Stimulated activated CD4-positive, alpha-beta T cell treated with anti-CD3 and anti-CD28 coated beads, Interleukin-12 subunit alpha, Interleukin-12 subunit beta, amount 100 ng/mL, for 48 hours (primary cell): ENCODE results near the gene ZBTB40.

Experiments
- DNase-seq, 3 donors: peaks; one replicate each; pipeline ENCODE4 v3.0.0-alpha.2; 2020; ENCODE audit warnings: low read depth in 2 of 3, low spot score in 1 of 3

ZBTB40 gene

GRCh38 chr1:22527555-22528296 is 76.1 kb downstream of the ZBTB40 start:
- no peak for DNase-seq

DNA sequence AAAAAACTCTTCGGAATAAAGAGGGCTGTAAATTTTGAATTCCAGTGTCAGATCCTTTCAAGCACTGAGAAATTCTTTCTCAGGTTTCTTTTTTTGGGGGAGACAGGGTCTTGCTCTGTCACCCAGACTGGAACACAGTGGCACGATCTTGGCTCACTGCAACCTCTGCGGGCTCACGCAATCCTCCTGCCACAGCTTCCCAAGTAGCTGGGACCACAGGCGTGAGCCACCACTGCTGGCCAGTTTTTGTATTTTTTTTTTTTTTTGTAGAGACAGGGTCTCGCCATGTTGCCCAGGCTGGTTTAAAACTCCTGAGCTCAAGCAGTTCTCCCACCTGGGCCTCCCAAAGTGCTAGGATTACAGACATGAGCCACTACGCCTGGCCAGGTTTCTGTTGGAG is 76.8 kb downstream of the ZBTB40 start:
- no peak for DNase-seq

- no peak for DNase-seq
These were observed 78.4 kb downstream of the ZBTB40 start for GRCh38 chr1:22529901-22530621.

GRCh38 chr1:22530715-22531114 is 79.1 kb downstream of the ZBTB40 start:
- no peak for DNase-seq

DNA sequence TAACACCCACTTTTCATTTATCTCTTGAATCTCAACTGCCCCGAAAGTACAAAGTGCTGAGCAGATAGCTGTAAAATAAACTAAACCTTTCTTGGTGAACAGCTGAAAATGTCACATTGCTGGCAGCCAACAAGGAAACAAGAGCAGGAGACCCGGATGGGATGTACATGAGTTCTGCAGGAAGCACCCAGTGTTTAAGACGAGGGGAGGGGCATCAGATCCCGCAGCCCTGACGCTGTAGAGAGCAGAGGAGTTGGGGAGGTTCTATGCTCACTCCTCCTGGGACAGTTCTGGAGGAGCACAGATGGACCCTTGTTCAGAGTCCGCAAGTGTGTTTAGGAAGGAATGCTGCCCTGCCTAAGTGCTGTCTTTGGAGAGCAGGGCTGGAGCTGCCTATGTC is 79.6 kb downstream of the ZBTB40 start:
- DNase-seq, result no peak

GRCh38 chr1:22533244-22533895 is 81.7 kb downstream of the ZBTB40 start:
- no peak for DNase-seq

DNA sequence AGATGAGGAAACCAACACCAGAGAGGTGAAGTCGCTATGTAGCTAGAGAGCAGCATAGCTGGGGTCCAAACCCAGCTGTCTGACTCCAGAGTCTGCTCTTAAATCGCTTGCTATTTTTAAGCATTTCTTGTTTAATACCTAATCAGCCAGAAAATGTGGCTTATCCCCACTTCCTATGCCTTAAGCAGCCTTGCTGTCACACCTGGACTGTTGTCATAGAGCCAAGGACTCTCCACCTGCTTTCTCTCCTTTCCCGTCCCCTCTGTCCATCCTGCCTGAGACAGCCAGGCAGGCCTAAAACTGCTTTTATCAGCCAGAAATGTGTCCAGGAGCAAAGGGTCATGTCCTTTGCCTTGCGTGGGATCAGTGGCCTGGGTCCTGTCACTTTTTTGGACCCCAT is 83.3 kb downstream of the ZBTB40 start:
- DNase-seq, result no peak

- no peak for DNase-seq
These were observed 83.7 kb downstream of the ZBTB40 start for GRCh38 chr1:22535399-22535798.

- no peak for DNase-seq
These were observed 84.9 kb downstream of the ZBTB40 start for GRCh38 chr1:22536506-22536905.

- no peak for DNase-seq
These were observed 85.9 kb downstream of the ZBTB40 start for GRCh38 chr1:22537441-22538139.

DNA sequence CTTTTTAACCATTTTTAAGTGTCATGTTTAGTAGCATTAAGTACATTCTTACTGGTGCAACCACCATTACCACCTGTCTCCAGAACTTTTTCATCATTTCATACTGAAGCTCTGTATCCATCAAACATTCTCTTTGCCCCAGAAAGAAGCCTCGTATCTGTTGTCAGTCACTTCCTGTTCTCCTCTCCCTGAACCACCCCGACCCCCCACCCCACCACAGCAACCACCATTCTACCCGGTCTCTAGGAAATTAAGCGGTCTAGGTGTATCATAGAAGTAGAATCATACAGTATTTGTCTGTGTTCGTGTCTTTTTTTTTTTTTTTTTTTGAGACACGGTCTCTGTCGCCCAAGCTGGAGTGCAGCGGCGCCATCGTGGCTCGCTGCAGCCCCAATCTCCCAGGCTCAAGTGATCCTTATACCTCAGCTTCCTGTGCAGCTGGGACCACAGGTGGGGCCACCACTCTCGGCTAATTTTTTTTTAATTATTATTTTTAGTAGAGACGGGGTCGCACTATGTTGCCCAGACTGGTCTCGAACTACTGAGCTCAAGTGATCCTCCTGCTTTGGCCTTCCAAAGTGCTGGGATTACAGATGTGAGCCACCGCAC is 88.0 kb downstream of the ZBTB40 start:
- no peak for DNase-seq

GRCh38 chr1:22540337-22540736 is 88.7 kb downstream of the ZBTB40 start:
- DNase-seq, result no peak

DNA sequence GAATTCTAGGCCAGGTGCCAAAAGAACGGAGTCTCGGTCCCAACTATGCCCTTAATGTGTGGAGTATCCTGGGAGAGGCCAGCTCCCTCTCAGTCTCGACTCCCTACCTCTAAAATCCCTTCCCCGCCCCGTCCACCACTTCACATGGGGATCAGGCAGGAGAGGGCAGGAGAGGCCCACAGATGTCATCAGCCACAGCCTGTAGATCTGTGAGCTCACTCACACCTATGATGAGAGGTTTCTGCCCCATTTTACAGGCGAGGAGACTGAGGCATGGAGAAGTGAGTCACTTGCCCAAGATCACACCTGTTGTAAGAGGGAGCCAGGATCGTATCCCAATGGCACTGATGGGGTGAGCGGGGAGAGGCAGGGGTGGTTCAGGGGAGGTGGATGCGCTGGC is 91.2 kb downstream of the ZBTB40 start:
- no peak for DNase-seq

- no peak for DNase-seq
These were observed 92.0 kb downstream of the ZBTB40 start for GRCh38 chr1:22543679-22544078.

- DNase-seq, result no peak
These were observed 93.0 kb downstream of the ZBTB40 start for GRCh38 chr1:22544606-22545005.

GRCh38 chr1:22545141-22545540 is 93.5 kb downstream of the ZBTB40 start:
- DNase-seq, result no peak

GRCh38 chr1:22547186-22547817 is 95.7 kb downstream of the ZBTB40 start:
- no peak for DNase-seq

- no peak for DNase-seq
These were observed 96.3 kb downstream of the ZBTB40 start for GRCh38 chr1:22547818-22548462.

DNA sequence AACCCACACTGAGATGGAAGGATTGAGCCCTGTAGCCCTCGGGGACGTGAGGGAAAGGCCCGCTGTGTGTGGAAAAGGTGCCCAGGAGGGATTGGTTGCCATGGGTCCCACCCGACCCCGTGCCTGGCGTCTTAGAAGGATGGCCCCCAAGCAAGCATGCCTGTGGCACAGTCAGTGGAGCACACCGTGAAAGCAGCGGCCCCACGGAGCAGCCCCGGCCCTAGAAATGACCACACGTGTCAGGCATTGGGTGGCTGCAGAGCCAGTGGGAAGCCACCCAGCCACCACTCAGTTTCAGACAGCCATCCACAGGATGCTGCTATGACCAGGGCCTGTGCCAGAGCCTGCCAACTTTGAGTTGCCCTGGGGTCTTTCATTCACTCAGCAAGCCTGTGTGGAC is 98.4 kb downstream of the ZBTB40 start:
- DNase-seq, result no peak

DNA sequence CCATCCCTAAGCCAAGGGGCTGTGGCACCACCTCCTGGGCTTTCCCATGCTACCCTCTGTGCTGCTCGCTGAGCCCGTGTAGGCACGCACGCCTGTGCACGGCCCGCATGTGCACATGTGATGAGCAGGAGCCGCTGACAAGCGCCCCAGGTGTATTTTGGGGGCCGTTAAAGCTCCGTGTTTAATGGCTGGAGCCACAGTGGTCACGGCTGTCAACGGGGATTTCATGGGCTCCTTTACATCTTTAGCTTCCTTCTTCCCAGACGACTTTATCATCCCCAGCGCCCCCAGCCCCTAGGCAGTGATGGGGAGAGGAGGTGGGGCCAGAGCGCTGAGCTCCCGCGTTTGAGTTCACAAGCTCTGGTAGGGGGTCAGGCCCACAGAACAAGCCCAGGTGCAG is 99.9 kb downstream of the ZBTB40 start:
- DNase-seq, result no peak
